Liver (tissue), 9 donors: Measurements from ENCODE around the gene KDM7A. TPM values are rescaled to one million over a fixed set of nuclear protein-coding genes. Genes with fewer than 3 reads are reported as not detected.

Experiments used
- DNase-seq: peaks from one replicate; pipeline ENCODE4 v3.0.0-alpha.2; 2017; ENCODE audit warnings: low spot score
- H3K27ac ChIP-seq, 2 donors: one replicate each; pipeline ENCODE4 v1.7.0; 2013; ENCODE audit warnings: inconsistent platforms in 2 of 2, low read length in 2 of 2, control low read depth in 1 of 2, low read depth in 1 of 2, mild to moderate bottlenecking in 1 of 2
- H3K27me3 ChIP-seq, 4 donors: one replicate each; pipeline versions ENCODE4 v1.6.1 to v1.7.0; 2013; ENCODE audit warnings: low read length in 3 of 4, inconsistent platforms in 1 of 4, mild to moderate bottlenecking in 1 of 4, moderate library complexity in 1 of 4; ENCODE audit not compliant: control insufficient read depth in 4 of 4, insufficient read depth in 4 of 4
- H3K36me3 ChIP-seq, 4 donors: one replicate each; pipeline versions ENCODE4 v1.6.1 to v1.7.0; 2013; ENCODE audit warnings: low read length in 3 of 4, mild to moderate bottlenecking in 3 of 4, low read depth in 1 of 4, moderate library complexity in 1 of 4; ENCODE audit not compliant: control insufficient read depth in 4 of 4, insufficient read depth in 3 of 4
- H3K4me1 ChIP-seq, 4 donors: one replicate each; pipeline versions ENCODE4 v1.6.1 to v1.7.0; 2013; ENCODE audit warnings: low read length in 3 of 4, mild to moderate bottlenecking in 3 of 4, moderate library complexity in 1 of 4; ENCODE audit not compliant: control insufficient read depth in 4 of 4, insufficient read depth in 4 of 4
- H3K4me3 ChIP-seq, 3 donors: one replicate each; pipeline versions ENCODE4 v1.6.1 to v1.7.0; 2013; ENCODE audit warnings: low read length in 3 of 3, control low read depth in 1 of 3, low read depth in 1 of 3, mild to moderate bottlenecking in 1 of 3
- H3K9ac ChIP-seq, 2 donors: one replicate each; pipeline ENCODE4 v1.7.0; 2013; ENCODE audit warnings: low read length in 2 of 2, mild to moderate bottlenecking in 2 of 2, moderate library complexity in 2 of 2, control low read depth in 1 of 2, low read depth in 1 of 2
- H3K9me3 ChIP-seq, 4 donors: one replicate each; pipeline versions ENCODE4 v1.6.1 to v1.7.0; 2013; ENCODE audit warnings: low read length in 3 of 4; ENCODE audit not compliant: control insufficient read depth in 4 of 4
- EGR1 ChIP-seq, 2 donors: IDR thresholded peaks; 2 replicates each; pipeline ENCODE4 v1.6.1; 2016 to 2018; ENCODE audit warnings: antibody characterized with exemption in 2 of 2, low read depth in 2 of 2
- FOXA1 ChIP-seq: IDR thresholded peaks from 2 replicates; pipeline ENCODE4 v1.6.1; 2016; ENCODE audit warnings: antibody characterized with exemption
- FOXA2 ChIP-seq: IDR thresholded peaks from 2 replicates; pipeline ENCODE4 v1.6.1; 2016; ENCODE audit warnings: antibody characterized with exemption
- HNF4G ChIP-seq: IDR thresholded peaks from 2 replicates; pipeline ENCODE4 v1.6.1; 2016; ENCODE audit warnings: antibody characterized with exemption
- JUND ChIP-seq, 2 donors: IDR thresholded peaks; 2 replicates each; pipeline ENCODE4 v1.6.1; 2016; ENCODE audit warnings: antibody characterized with exemption in 2 of 2
- NR2F2 ChIP-seq: IDR thresholded peaks from 2 replicates; pipeline ENCODE4 v1.6.1; 2016; ENCODE audit warnings: antibody characterized with exemption
- RAD21 ChIP-seq, 2 donors: IDR thresholded peaks; 2 replicates each; pipeline ENCODE4 v1.6.1; 2016; ENCODE audit warnings: antibody characterized with exemption in 2 of 2, mild to moderate bottlenecking in 2 of 2
- RXRA ChIP-seq, 2 donors: IDR thresholded peaks; 2 replicates each; pipeline ENCODE4 v1.6.1; 2017 to 2018; ENCODE audit warnings: antibody characterized with exemption in 2 of 2, mild to moderate bottlenecking in 1 of 2
- SP1 ChIP-seq: IDR thresholded peaks from 2 replicates; pipeline ENCODE4 v1.6.1; 2018; ENCODE audit warnings: antibody characterized with exemption, mild to moderate bottlenecking
- TAF1 ChIP-seq: conservative IDR thresholded peaks from 2 replicates; pipeline ENCODE4 v1.6.1; 2016; ENCODE audit warnings: antibody characterized with exemption, mild to moderate bottlenecking
- YY1 ChIP-seq: IDR thresholded peaks from 2 replicates; pipeline ENCODE4 v1.6.1; 2016; ENCODE audit warnings: antibody characterized with exemption, mild to moderate bottlenecking
- WGBS: extraction: QIAGEN DNeasy Blood & Tissue Kit; methylation state at CpG from one replicate; pipeline ENCODE4 v1.1.7; 2013; 5-methylcytosine and 5-hydroxymethylcytosine counted together
- polyA plus RNA-seq, 2 donors: library from polyadenylated mRNA; stranded (reverse) in 1 of 2; unstranded in 1 of 2; fragments of 200-250 nt in 1 of 2; fragments of >200 nt in 1 of 2; fragmentation: Nextera tagmentation in 1 of 2; extraction: Ambion mirVana in 1 of 2; gene quantifications; one replicate each; pipeline versions ENCODE4 v1.2.1 to v1.2.3, GENCODE V29; 2013 to 2015
- total RNA-seq, 2 donors: library from RNA; depleted of rRNA; stranded (reverse); fragments of >200 nt; gene quantifications; one replicate each; pipeline ENCODE4 v1.2.3, GENCODE V29; 2014
- TF ChIP-seq, protein P1 (sequence below): IDR thresholded peaks from 2 replicates; pipeline ENCODE4 v1.6.1; 2016; ENCODE audit warnings: antibody characterized with exemption
- TF ChIP-seq, protein P2 (sequence below): fragments of 150-350 bp; IDR thresholded peaks from 2 replicates; pipeline ENCODE4 v1.5.1; 2017; ENCODE audit warnings: improper control_type of control experiment, low read depth, low read length; ENCODE audit not compliant: missing input control
- TF ChIP-seq, protein P3 (sequence below): IDR thresholded peaks from 2 replicates; pipeline ENCODE4 v1.6.1; 2016; ENCODE audit warnings: antibody characterized with exemption
- TF ChIP-seq, protein P4 (sequence below): IDR thresholded peaks from 2 replicates; pipeline ENCODE4 v1.6.1; 2016; ENCODE audit warnings: antibody characterized with exemption
- TF ChIP-seq, protein P5 (sequence below): IDR thresholded peaks from 2 replicates; pipeline ENCODE4 v1.6.1; 2016; ENCODE audit warnings: antibody characterized with exemption, mild to moderate bottlenecking
- donor health status: healthy.
- donor health status: healthy.
- donor health status: healthy.
- donor health status: healthy.
- donor health status: healthy.

KDM7A gene
- total and polyA plus RNA-seq, 4 donors, result 1.9 to 27.5 (median 9.9) TPM

DNA sequence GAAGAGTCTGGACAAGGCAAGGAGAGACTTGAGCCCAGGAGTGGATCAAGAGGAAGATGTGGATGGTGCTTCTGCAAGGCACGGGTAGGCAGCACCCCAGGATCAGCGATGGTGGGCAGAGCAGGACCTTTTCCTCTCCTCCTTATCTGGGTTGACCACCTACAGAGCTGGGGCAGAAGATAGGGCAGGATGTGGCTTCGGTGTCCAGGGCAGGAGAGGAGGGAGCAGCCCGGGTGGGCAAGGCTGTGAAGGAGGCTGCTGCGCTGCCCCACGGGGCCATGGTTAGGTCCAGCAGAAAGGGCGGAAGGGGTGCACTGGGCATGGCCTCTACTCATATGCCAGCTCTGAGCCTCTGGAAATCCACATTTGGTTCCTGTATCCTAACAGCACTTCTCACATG, 94.0 kb downstream of the KDM7A start:
- Histone ChIP-seq H3K4me3 (no peak overlapping the region), H3K36me3 (peaks cover 0 to 2% (median 0%) of the 10 kb centered on the region in 4 donors), H3K27me3 (no peaks in the 10 kb centered on the region), H3K27ac (no peak overlapping the region), H3K9ac (no peak overlapping the region), H3K4me1 (no peaks in the 10 kb centered on the region), H3K9me3 (no peaks in the 10 kb centered on the region)
- peak; percentile 52 for DNase-seq
- TF ChIP-seq TAF1 (no peak), FOXA1 (no peak), EGR1 (IDR thresholded peaks at IDR 0.05; ENCODE audit: low read depth in 2 of 2) (no peak), YY1 (no peak), NR2F2 (no peak), RXRA (IDR thresholded peaks at IDR 0.05) (no peak), FOXA2 (no peak), RAD21 (IDR thresholded peaks at IDR 0.05) (no peak), HNF4G (no peak), JUND (IDR thresholded peaks at IDR 0.05) (no peak), SP1 (no peak)
- TF ChIP-seq, protein P1, sequence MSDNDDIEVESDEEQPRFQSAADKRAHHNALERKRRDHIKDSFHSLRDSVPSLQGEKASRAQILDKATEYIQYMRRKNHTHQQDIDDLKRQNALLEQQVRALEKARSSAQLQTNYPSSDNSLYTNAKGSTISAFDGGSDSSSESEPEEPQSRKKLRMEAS, result no peak
- TF ChIP-seq, protein P2, sequence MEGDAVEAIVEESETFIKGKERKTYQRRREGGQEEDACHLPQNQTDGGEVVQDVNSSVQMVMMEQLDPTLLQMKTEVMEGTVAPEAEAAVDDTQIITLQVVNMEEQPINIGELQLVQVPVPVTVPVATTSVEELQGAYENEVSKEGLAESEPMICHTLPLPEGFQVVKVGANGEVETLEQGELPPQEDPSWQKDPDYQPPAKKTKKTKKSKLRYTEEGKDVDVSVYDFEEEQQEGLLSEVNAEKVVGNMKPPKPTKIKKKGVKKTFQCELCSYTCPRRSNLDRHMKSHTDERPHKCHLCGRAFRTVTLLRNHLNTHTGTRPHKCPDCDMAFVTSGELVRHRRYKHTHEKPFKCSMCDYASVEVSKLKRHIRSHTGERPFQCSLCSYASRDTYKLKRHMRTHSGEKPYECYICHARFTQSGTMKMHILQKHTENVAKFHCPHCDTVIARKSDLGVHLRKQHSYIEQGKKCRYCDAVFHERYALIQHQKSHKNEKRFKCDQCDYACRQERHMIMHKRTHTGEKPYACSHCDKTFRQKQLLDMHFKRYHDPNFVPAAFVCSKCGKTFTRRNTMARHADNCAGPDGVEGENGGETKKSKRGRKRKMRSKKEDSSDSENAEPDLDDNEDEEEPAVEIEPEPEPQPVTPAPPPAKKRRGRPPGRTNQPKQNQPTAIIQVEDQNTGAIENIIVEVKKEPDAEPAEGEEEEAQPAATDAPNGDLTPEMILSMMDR, result no peak
- TF ChIP-seq, protein P3, sequence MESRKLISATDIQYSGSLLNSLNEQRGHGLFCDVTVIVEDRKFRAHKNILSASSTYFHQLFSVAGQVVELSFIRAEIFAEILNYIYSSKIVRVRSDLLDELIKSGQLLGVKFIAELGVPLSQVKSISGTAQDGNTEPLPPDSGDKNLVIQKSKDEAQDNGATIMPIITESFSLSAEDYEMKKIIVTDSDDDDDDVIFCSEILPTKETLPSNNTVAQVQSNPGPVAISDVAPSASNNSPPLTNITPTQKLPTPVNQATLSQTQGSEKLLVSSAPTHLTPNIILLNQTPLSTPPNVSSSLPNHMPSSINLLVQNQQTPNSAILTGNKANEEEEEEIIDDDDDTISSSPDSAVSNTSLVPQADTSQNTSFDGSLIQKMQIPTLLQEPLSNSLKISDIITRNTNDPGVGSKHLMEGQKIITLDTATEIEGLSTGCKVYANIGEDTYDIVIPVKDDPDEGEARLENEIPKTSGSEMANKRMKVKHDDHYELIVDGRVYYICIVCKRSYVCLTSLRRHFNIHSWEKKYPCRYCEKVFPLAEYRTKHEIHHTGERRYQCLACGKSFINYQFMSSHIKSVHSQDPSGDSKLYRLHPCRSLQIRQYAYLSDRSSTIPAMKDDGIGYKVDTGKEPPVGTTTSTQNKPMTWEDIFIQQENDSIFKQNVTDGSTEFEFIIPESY, result no peak
- TF ChIP-seq, protein P4, sequence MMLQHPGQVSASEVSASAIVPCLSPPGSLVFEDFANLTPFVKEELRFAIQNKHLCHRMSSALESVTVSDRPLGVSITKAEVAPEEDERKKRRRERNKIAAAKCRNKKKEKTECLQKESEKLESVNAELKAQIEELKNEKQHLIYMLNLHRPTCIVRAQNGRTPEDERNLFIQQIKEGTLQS, result no peak
- TF ChIP-seq, protein P5, sequence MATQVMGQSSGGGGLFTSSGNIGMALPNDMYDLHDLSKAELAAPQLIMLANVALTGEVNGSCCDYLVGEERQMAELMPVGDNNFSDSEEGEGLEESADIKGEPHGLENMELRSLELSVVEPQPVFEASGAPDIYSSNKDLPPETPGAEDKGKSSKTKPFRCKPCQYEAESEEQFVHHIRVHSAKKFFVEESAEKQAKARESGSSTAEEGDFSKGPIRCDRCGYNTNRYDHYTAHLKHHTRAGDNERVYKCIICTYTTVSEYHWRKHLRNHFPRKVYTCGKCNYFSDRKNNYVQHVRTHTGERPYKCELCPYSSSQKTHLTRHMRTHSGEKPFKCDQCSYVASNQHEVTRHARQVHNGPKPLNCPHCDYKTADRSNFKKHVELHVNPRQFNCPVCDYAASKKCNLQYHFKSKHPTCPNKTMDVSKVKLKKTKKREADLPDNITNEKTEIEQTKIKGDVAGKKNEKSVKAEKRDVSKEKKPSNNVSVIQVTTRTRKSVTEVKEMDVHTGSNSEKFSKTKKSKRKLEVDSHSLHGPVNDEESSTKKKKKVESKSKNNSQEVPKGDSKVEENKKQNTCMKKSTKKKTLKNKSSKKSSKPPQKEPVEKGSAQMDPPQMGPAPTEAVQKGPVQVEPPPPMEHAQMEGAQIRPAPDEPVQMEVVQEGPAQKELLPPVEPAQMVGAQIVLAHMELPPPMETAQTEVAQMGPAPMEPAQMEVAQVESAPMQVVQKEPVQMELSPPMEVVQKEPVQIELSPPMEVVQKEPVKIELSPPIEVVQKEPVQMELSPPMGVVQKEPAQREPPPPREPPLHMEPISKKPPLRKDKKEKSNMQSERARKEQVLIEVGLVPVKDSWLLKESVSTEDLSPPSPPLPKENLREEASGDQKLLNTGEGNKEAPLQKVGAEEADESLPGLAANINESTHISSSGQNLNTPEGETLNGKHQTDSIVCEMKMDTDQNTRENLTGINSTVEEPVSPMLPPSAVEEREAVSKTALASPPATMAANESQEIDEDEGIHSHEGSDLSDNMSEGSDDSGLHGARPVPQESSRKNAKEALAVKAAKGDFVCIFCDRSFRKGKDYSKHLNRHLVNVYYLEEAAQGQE, result no peak
- 85% methylated on average over 7 of the region's 7 CpGs for WGBS
